ENCODE measurements around the gene GAPDHS. TPM values are rescaled to one million over a fixed set of nuclear protein-coding genes. Genes with fewer than 3 reads are reported as not detected.

GAPDHS gene
- total and polyA plus RNA-seq, 2 experiments from 2014 or later, result not detected

DNA sequence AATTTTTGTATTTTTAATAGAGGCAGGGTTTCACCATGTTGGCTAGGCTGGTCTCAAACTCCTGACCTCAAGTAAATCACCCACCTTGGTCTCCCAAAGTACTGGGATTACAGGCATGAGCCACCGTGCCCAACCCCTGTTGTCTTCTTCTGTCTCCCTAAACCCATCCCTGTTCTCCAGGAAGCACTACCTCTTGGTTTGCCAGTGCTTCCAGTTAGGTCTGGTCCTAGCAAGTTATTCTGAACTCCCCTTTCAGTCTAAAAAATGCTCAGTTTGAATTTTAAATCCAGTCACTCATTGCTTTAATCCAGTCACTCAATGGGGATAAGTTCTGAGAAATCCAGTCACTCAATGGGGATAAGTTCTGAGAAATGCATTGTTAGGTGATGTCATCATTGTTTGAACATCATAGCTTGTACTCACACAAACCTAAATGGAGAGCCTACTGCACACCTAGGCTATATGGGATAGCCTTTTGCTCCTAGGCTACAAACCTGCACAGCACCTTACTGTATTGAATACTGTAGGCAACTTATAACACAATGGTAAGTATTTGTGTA is 38.2 kb downstream of the GAPDHS start:
- no peak overlapping the region for H3K4me2 ChIP-seq (ENCODE audit: unreplicated experiment)
- H3K4me3 ChIP-seq, result no peak overlapping the region
- 89 to 100% methylated on average over 1 of the region's 1 CpG for WGBS, 2 experiments (ENCODE audit: low coverage in 1 of 2, low lambda C conversion rate in 2 of 2, missing lambda C conversion rate in 2 of 2)
- H3K9me2 ChIP-seq (ENCODE audit: insufficient read depth), result no peaks in the 10 kb centered on the region
- H3K27me3 ChIP-seq (replicated peaks; ENCODE audit: insufficient read depth), result 0 out of 2 replicates have a peak, but pooled peaks cover 18% of the 10 kb centered on the region
- H3F3A ChIP-seq (ENCODE audit: insufficient read depth), result no peaks in the 10 kb centered on the region
- no peak overlapping the region for H2AFZ ChIP-seq
- no peaks in the 10 kb centered on the region for H4K20me1 ChIP-seq (ENCODE audit: insufficient read depth)
- in situ Hi-C loops (cut with MboI), result no loop called here
- H3K79me2 ChIP-seq (ENCODE audit: insufficient read depth), result no peaks in the 10 kb centered on the region
- no peak overlapping the region for H3K9ac ChIP-seq
- no peaks in the 10 kb centered on the region for H3K9me3 ChIP-seq (ENCODE audit: low read depth)
- no peak for DNase-seq
- H3K4me1 ChIP-seq (ENCODE audit: insufficient read depth), result no peaks in the 10 kb centered on the region
- H3K36me3 ChIP-seq (ENCODE audit: low read depth), result no peaks in the 10 kb centered on the region
- TF ChIP-seq EZH2 (IDR thresholded peaks at IDR 0.05; ENCODE audit: insufficient read depth, poor library complexity, severe bottlenecking) (no peak), EZH2phosphoT487 (IDR thresholded peaks at IDR 0.05; ENCODE audit: insufficient read depth, low read depth) (no peak)
- H3K27ac ChIP-seq, result no peak overlapping the region

DNA sequence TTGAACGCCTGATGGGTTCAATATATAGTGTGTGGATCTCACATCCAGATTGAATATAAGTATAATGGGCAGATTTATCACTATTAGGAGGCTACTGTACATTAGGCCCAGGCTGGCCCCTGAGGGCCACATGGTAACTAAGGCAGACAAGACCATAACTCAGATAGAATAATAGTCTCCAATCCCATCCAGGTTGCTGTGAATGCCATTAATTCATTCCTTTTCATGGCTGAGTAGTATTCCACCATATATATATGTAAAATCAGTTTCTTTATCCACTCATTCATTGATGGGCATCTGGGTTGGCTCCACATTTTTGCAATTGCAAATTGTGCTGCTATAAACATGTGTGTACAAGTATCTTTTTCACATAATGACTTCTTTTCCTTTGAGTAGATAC is 44.7 kb downstream of the GAPDHS start:
- no peak for TF ChIP-seq EZH2phosphoT487 (IDR thresholded peaks at IDR 0.05; ENCODE audit: insufficient read depth, low read depth)
- H3F3A ChIP-seq (ENCODE audit: insufficient read depth), result no peaks in the 10 kb centered on the region
- no peak overlapping the region for H3K9ac ChIP-seq
- H2AFZ ChIP-seq, result no peak overlapping the region
- H4K20me1 ChIP-seq (ENCODE audit: insufficient read depth), result no peaks in the 10 kb centered on the region
- no peak overlapping the region for H3K4me3 ChIP-seq
- H3K27ac ChIP-seq, result no peak overlapping the region
- H3K36me3 ChIP-seq (ENCODE audit: low read depth), result no peaks in the 10 kb centered on the region
- H3K4me1 ChIP-seq (ENCODE audit: insufficient read depth), result no peaks in the 10 kb centered on the region
- no peaks in the 10 kb centered on the region for H3K9me3 ChIP-seq (ENCODE audit: low read depth)
- in situ Hi-C loops (cut with MboI), result no loop called here
- no peaks in the 10 kb centered on the region for H3K79me2 ChIP-seq (ENCODE audit: insufficient read depth)
- H3K9me2 ChIP-seq (ENCODE audit: insufficient read depth), result no peaks in the 10 kb centered on the region
- WGBS, 2 experiments (ENCODE audit: low coverage in 1 of 2, low lambda C conversion rate in 2 of 2, missing lambda C conversion rate in 2 of 2), result 14 to 15% methylated on average over 1 of the region's 1 CpG
- no peak for DNase-seq
- no peak overlapping the region for H3K4me2 ChIP-seq (ENCODE audit: unreplicated experiment)
- 0 out of 2 replicates have a peak, but pooled peaks cover 3% of the 10 kb centered on the region for H3K27me3 ChIP-seq (replicated peaks; ENCODE audit: insufficient read depth)

DNA sequence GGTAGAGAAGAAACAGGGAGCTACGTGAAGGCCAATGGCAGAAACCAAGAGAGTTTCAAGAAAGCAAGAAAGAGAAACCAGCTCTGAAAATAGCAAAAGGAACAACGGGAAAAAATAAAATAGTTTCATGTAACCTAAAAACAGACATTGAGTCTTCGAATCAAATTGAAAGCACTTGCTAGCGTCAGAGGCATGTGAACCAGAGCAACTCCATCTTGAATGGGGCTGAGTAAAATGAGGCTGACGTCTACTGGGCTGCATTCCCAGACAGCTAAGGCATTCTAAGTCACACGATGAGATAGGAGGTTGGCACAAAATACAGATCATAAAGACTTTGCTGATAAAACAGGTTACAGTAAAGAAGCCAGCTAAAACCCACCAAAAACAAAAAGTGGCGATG is 45.5 kb downstream of the GAPDHS start:
- no peak for DNase-seq
- Histone ChIP-seq H3K4me3 (no peak overlapping the region), H3K4me1 (ENCODE audit: insufficient read depth) (no peaks in the 10 kb centered on the region), H3K9me3 (ENCODE audit: low read depth) (no peaks in the 10 kb centered on the region), H3K27me3 (replicated peaks; ENCODE audit: insufficient read depth) (0 out of 2 replicates have a peak, but pooled peaks cover 3% of the 10 kb centered on the region), H3K9me2 (ENCODE audit: insufficient read depth) (no peaks in the 10 kb centered on the region), H4K20me1 (ENCODE audit: insufficient read depth) (no peaks in the 10 kb centered on the region), H3K9ac (no peak overlapping the region), H2AFZ (no peak overlapping the region), H3F3A (ENCODE audit: insufficient read depth) (no peaks in the 10 kb centered on the region), H3K79me2 (ENCODE audit: insufficient read depth) (no peaks in the 10 kb centered on the region), H3K36me3 (ENCODE audit: low read depth) (no peaks in the 10 kb centered on the region), H3K4me2 (ENCODE audit: unreplicated experiment) (no peak overlapping the region), H3K27ac (no peak overlapping the region)
- in situ Hi-C loops (cut with MboI), result no loop called here
- WGBS, 2 experiments (ENCODE audit: low coverage in 1 of 2, low lambda C conversion rate in 2 of 2, missing lambda C conversion rate in 2 of 2), result 19 to 26% methylated on average over 7 of the region's 7 CpGs
- no peak for TF ChIP-seq EZH2 (IDR thresholded peaks at IDR 0.05; ENCODE audit: insufficient read depth, poor library complexity, severe bottlenecking)
- no peak for TF ChIP-seq EZH2phosphoT487 (IDR thresholded peaks at IDR 0.05; ENCODE audit: insufficient read depth, low read depth)

DNA sequence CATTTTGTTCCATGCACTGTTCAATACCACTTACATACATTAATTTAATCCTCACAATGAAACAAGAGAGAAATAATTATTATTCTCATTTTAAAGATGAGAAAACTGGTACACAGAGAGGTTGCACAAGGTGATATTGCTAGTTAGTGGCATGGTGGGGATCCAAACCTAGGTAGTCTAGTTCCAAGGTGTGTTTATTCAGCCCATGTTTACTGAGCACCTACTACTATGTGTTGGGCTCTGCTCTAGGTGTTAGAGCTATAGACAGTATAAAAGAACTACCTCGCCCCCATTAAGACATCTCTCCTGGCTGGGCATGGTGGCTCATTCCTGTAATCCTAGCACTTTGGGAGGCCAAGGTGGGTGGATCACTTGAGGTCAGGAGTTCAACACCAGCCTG is 49.5 kb downstream of the GAPDHS start:
- H2AFZ ChIP-seq, result no peak overlapping the region
- TF ChIP-seq EZH2 (IDR thresholded peaks at IDR 0.05; ENCODE audit: insufficient read depth, poor library complexity, severe bottlenecking), result no peak
- TF ChIP-seq EZH2phosphoT487 (IDR thresholded peaks at IDR 0.05; ENCODE audit: insufficient read depth, low read depth), result no peak

DNA sequence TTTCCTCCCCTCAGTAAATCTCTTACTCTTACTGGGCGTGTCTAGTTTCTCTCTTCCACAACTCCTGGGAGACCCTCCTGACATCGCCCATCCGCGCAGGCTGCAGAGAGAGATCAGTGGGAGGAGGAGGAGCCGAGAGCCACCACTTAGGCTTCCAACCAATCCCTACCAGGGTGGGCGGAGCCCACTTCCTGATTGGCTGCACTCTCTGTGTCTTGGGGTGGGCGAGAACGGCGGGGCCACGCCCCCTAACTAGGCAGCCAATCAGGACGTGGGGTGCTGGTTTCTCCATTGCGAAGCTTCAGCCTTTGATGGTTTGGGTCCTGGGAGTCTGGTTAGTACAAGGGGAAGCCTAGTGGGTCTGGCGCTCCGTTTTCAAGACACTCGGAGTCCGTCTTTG is 52.6 kb downstream of the GAPDHS start, which contains the start of gene PMIS2:
PMIS2 (plus strand) TSS at position 326 of the 400 bp plus-strand sequence. CDS start 87 bp downstream, outside the sequence.
- Histone ChIP-seq H2AFZ (no peak within 1 kb of the TSS), H3K9me3 (ENCODE audit: low read depth) (no peaks in the 10 kb centered on the region), H3K27ac (no peak within 1 kb of the TSS), H3K4me1 (ENCODE audit: insufficient read depth) (no peaks in the 10 kb centered on the region), H3K79me2 (ENCODE audit: insufficient read depth) (no peaks in the 10 kb centered on the region), H3K9me2 (ENCODE audit: insufficient read depth) (no peaks in the 10 kb centered on the region), H3K27me3 (replicated peaks; ENCODE audit: insufficient read depth) (peaks cover 23% of the 10 kb centered on the region), H3K36me3 (ENCODE audit: low read depth) (no peaks in the 10 kb centered on the region), H3K4me2 (ENCODE audit: unreplicated experiment) (no peak within 1 kb of the TSS), H3K9ac (no peak within 1 kb of the TSS), H4K20me1 (ENCODE audit: insufficient read depth) (no peaks in the 10 kb centered on the region), H3K4me3 (no peak within 1 kb of the TSS), H3F3A (ENCODE audit: insufficient read depth) (no peaks in the 10 kb centered on the region)
- in situ Hi-C loops (cut with MboI), result no loop called here
- 39 to 42% methylated on average over 16 of the region's 16 CpGs for WGBS, 2 experiments (ENCODE audit: low coverage in 1 of 2, low lambda C conversion rate in 2 of 2, missing lambda C conversion rate in 2 of 2)
- TF ChIP-seq EZH2phosphoT487 (IDR thresholded peaks at IDR 0.05; ENCODE audit: insufficient read depth, low read depth), result no peak
- TF ChIP-seq EZH2 (IDR thresholded peaks at IDR 0.05; ENCODE audit: insufficient read depth, poor library complexity, severe bottlenecking), result no peak
- no peak for DNase-seq

More for the DNA sequence above, 49.5 kb downstream of the GAPDHS start:
- Histone ChIP-seq H3F3A (ENCODE audit: insufficient read depth) (no peaks in the 10 kb centered on the region), H3K9me2 (ENCODE audit: insufficient read depth) (no peaks in the 10 kb centered on the region), H3K9me3 (ENCODE audit: low read depth) (no peaks in the 10 kb centered on the region), H3K27me3 (replicated peaks; ENCODE audit: insufficient read depth) (peaks cover 13% of the 10 kb centered on the region; the same call in 1 of the 2 replicates), H3K4me2 (ENCODE audit: unreplicated experiment) (no peak overlapping the region), H4K20me1 (ENCODE audit: insufficient read depth) (no peaks in the 10 kb centered on the region), H3K36me3 (ENCODE audit: low read depth) (no peaks in the 10 kb centered on the region), H3K27ac (no peak overlapping the region), H3K4me1 (ENCODE audit: insufficient read depth) (no peaks in the 10 kb centered on the region), H3K79me2 (ENCODE audit: insufficient read depth) (no peaks in the 10 kb centered on the region), H3K9ac (no peak overlapping the region), H3K4me3 (no peak overlapping the region)
- in situ Hi-C loops (cut with MboI), result no loop called here
- DNase-seq, result no peak
- 21 to 25% methylated on average over 1 of the region's 1 CpG for WGBS, 2 experiments (ENCODE audit: low coverage in 1 of 2, low lambda C conversion rate in 2 of 2, missing lambda C conversion rate in 2 of 2)

Data from GM23248 (cell line).